CD4-positive, alpha-beta memory T cell (primary cell): ENCODE results near the gene SMC2. TPM values are rescaled to one million over a fixed set of nuclear protein-coding genes. Genes with fewer than 3 reads are reported as not detected.

ENCODE experiments used
- CTCF ChIA-PET: fragments of 350-600 bp; sonication (Branson Sonifier 250); formaldehyde crosslinking; loops from one replicate; lab custom pipeline; 2021; ENCODE audit warnings: inconsistent platforms; ENCODE audit not compliant: partially characterized antibody; lab: Charles Lee
- POLR2A ChIA-PET: fragments of 350-600 bp; sonication (Branson Sonifier 250); formaldehyde crosslinking; loops from one replicate; lab custom pipeline; 2021; ENCODE audit not compliant: partially characterized antibody; lab: Charles Lee
- DNase-seq, 5 donors: peaks; one replicate each; pipeline versions ENCODE4 v3.0.0 to v3.0.0-alpha.2; 2020 to 2022; ENCODE audit warnings: mixed read lengths in 1 of 5
- H3K27ac ChIP-seq: one replicate; pipeline ENCODE4 v1.7.0; 2013; ENCODE audit warnings: low read depth, low read length
- H3K27me3 ChIP-seq: 2 replicates; pipeline ENCODE4 v1.7.0; 2013; ENCODE audit warnings: mild to moderate bottlenecking, low read length, moderate library complexity; ENCODE audit not compliant: insufficient read depth
- H3K36me3 ChIP-seq: 2 replicates; pipeline ENCODE4 v1.7.0; 2013; ENCODE audit warnings: mild to moderate bottlenecking, low read length, moderate library complexity; ENCODE audit not compliant: insufficient read depth
- H3K4me1 ChIP-seq: 2 replicates; pipeline ENCODE4 v1.7.0; 2013; ENCODE audit warnings: mild to moderate bottlenecking, low read length, moderate library complexity; ENCODE audit not compliant: insufficient read depth
- H3K4me3 ChIP-seq, 2 donors: one replicate each; pipeline ENCODE4 v1.7.0; 2013; ENCODE audit warnings: low read length in 2 of 2, mild to moderate bottlenecking in 1 of 2
- H3K9me3 ChIP-seq, 2 donors: one replicate each; pipeline ENCODE4 v1.7.0; 2013; ENCODE audit warnings: low read length in 2 of 2, control low read depth in 1 of 2; ENCODE audit not compliant: control insufficient read depth in 1 of 2
- H3K27ac Mint-ChIP-seq, 7 donors: one replicate each; pipeline ENCODE4 v1.8.0; 2020 to 2021; ENCODE audit warnings: mixed read lengths in 7 of 7, mild to moderate bottlenecking in 6 of 7, inconsistent platforms in 3 of 7, moderate library complexity in 3 of 7
- H3K27me3 Mint-ChIP-seq, 2 donors: one replicate each; pipeline ENCODE4 v1.8.0; 2020 to 2021; ENCODE audit warnings: mixed read lengths in 2 of 2
- H3K36me3 Mint-ChIP-seq, 2 donors: one replicate each; pipeline ENCODE4 v1.8.0; 2020 to 2021; ENCODE audit warnings: mixed read lengths in 2 of 2, inconsistent platforms in 1 of 2, mild to moderate bottlenecking in 1 of 2
- H3K4me1 Mint-ChIP-seq, 4 donors: one replicate each; pipeline ENCODE4 v1.8.0; 2020 to 2021; ENCODE audit warnings: mixed read lengths in 4 of 4, mild to moderate bottlenecking in 1 of 4
- H3K4me3 Mint-ChIP-seq, 8 donors: one replicate each; pipeline ENCODE4 v1.8.0; 2020 to 2021; ENCODE audit warnings: mixed read lengths in 8 of 8, mild to moderate bottlenecking in 7 of 8, moderate library complexity in 6 of 8, inconsistent platforms in 3 of 8
- H3K9me3 Mint-ChIP-seq, 8 donors: one replicate each; pipeline ENCODE4 v1.8.0; 2020 to 2021; ENCODE audit warnings: mixed read lengths in 8 of 8, mild to moderate bottlenecking in 5 of 8, inconsistent platforms in 3 of 8, moderate library complexity in 1 of 8
- intact Hi-C: fragments of 100-400 bp; cut with micrococcal nuclease; formaldehyde crosslinking; loops from one replicate; pipeline ENCODE4 v1.15.1; 2023
- polyA plus RNA-seq, 2 donors: library from polyadenylated mRNA; unstranded; fragments of 300-500 nt; fragmentation: Illumina TruSeq; gene quantifications; one replicate each; pipeline ENCODE4 v1.2.3, GENCODE V29; 2021
- total RNA-seq, 2 experiments: library from RNA; stranded (reverse); gene quantifications; one replicate each; pipeline ENCODE4 v1.2.3, GENCODE V29; 2021

SMC2 gene
- total and polyA plus RNA-seq, 4 experiments from 2014 or later: 3.5 to 10.4 (median 9.9) TPM

DNA sequence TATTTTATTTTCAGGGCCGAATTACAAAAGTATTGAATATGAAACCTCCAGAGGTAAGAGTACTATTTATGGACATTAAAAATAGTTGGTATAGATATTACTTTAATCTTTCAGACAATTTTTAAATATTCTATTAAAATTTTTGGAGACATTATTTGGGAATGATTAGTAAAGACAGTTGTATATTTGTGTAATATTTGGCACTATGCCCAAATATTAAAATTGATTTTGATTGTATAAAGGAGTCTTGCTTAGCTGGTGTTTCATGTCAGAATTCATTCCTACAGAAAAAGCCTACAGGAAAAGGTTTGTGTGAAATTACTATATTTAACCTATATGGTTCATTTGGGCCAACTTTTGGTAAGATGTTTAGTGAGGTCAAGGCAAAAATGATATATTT lies 5.5 kb downstream of the SMC2 start:
- Histone ChIP-seq H3K27ac (no peak overlapping the region), H3K27me3 (no peaks in the 10 kb centered on the region), H3K4me3 (no peak overlapping the region), H3K36me3 (peaks cover 8% of the 10 kb centered on the region), H3K9me3 (no peaks in the 10 kb centered on the region), H3K4me1 (peaks cover 10% of the 10 kb centered on the region)
- H3K9me3 Mint-ChIP-seq: no peaks in the 10 kb centered on the region
- POLR2A ChIA-PET: no interaction called here
- no peak overlapping the region for H3K4me3 Mint-ChIP-seq
- H3K4me1 Mint-ChIP-seq: peaks cover 8 to 20% (median 13%) of the 10 kb centered on the region in 4 donors
- H3K27ac Mint-ChIP-seq: no peak overlapping the region
- intact Hi-C loops: no loop called here
- CTCF ChIA-PET: interaction anchor here (2.4 kb wide), 1 partner anchor 10 kb away, joined by 6 read pairs; no protein-coding TSS in a partner anchor
- no peaks in the 10 kb centered on the region for H3K27me3 Mint-ChIP-seq
- DNase-seq: no peak
- H3K36me3 Mint-ChIP-seq: peaks cover 29 to 33% of the 10 kb centered on the region in 2 donors

DNA sequence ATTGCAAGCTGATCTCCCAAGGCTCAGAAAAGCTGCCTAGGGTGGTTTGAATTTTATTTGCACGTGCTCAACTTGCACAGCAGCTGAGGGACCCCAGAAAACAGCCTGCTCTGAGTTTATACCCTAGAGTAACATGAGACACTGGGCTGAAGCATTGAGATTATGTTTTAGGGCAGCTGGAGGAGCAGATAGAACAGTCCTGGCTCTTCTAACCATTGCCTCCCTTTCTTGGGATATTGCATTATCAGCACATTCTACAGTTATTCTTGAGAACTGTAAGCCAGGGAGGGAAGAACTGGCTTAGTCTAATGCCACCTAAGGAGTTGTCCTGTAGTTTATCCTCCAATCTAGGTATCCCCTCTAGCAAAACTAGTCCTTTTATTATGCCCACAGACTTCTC lies 10.3 kb downstream of the SMC2 start:
- Histone ChIP-seq H3K27me3 (no peaks in the 10 kb centered on the region), H3K4me3 (no peak overlapping the region), H3K27ac (no peak overlapping the region), H3K9me3 (no peaks in the 10 kb centered on the region), H3K4me1 (no peaks in the 10 kb centered on the region), H3K36me3 (peaks cover 18% of the 10 kb centered on the region)
- DNase-seq: no peak
- Mint-ChIP-seq H3K36me3 (peaks cover 51 to 56% of the 10 kb centered on the region in 2 donors), H3K27ac (no peak overlapping the region), H3K4me1 (no peaks in the 10 kb centered on the region), H3K4me3 (no peak overlapping the region), H3K9me3 (no peaks in the 10 kb centered on the region), H3K27me3 (no peaks in the 10 kb centered on the region)
- CTCF ChIA-PET: no interaction called here
- intact Hi-C loops: no loop called here
- POLR2A ChIA-PET: interaction anchor here (1.5 kb wide), 1 partner anchor 11 kb away, joined by 4 read pairs; the partner anchor contains the start of gene SMC2

- POLR2A ChIA-PET: no interaction called here
- no peak for DNase-seq
- Mint-ChIP-seq H3K27me3 (no peaks in the 10 kb centered on the region), H3K4me3 (no peak overlapping the region), H3K27ac (no peak overlapping the region), H3K4me1 (peaks cover 0 to 2% (median 0%) of the 10 kb centered on the region in 4 donors), H3K9me3 (no peaks in the 10 kb centered on the region), H3K36me3 (peaks cover 40 to 56% of the 10 kb centered on the region in 2 donors)
- intact Hi-C loops: no loop called here
- Histone ChIP-seq H3K27ac (no peak overlapping the region), H3K27me3 (no peaks in the 10 kb centered on the region), H3K4me3 (no peak overlapping the region), H3K4me1 (no peaks in the 10 kb centered on the region), H3K36me3 (peaks cover 12% of the 10 kb centered on the region), H3K9me3 (no peaks in the 10 kb centered on the region)
- CTCF ChIA-PET: interaction anchor here (1.5 kb wide), 1 partner anchor 17 kb away, joined by 3 read pairs; no protein-coding TSS in a partner anchor
Observed at GRCh38 chr9:104107799-104108198, 13.7 kb downstream of the SMC2 start.

- H3K36me3 Mint-ChIP-seq: peaks cover 35 to 54% of the 10 kb centered on the region in 2 donors
- Histone ChIP-seq H3K27ac (no peak overlapping the region), H3K27me3 (no peaks in the 10 kb centered on the region), H3K9me3 (no peaks in the 10 kb centered on the region), H3K36me3 (peaks cover 10% of the 10 kb centered on the region), H3K4me3 (no peak overlapping the region), H3K4me1 (no peaks in the 10 kb centered on the region)
- no peaks in the 10 kb centered on the region for H3K9me3 Mint-ChIP-seq
- DNase-seq: no peak
- intact Hi-C loops: no loop called here
- peaks cover 0 to 2% (median 0%) of the 10 kb centered on the region in 4 donors for H3K4me1 Mint-ChIP-seq
- H3K27ac Mint-ChIP-seq: no peak overlapping the region
- no peaks in the 10 kb centered on the region for H3K27me3 Mint-ChIP-seq
- no peak overlapping the region for H3K4me3 Mint-ChIP-seq
- POLR2A ChIA-PET: no interaction called here
- CTCF ChIA-PET: interaction anchor here (1.5 kb wide), 1 partner anchor 17 kb away, joined by 3 read pairs; no protein-coding TSS in a partner anchor
Observed at GRCh38 chr9:104108315-104108714, 14.2 kb downstream of the SMC2 start.

DNA sequence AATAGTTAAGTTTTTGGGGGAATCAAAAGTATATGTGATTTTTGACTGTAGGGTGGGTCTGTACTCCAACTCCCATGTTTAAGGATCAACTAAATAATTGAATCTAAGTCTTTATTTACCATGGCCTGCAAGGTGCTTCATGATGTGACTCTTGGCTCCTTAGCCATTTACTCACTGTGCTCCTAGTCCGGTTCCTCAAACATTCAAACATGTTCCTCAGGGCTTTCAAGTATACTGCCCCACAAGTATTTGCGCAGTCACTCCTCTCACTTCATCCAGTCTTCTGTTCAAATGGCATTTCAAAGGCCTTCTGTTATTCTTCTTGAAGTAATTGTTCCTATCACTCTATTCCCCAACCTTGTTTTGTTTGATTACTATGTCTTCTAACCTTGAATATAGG lies 16.4 kb downstream of the SMC2 start:
- Mint-ChIP-seq H3K4me3 (no peak overlapping the region), H3K27me3 (no peaks in the 10 kb centered on the region), H3K9me3 (no peaks in the 10 kb centered on the region), H3K36me3 (peaks cover 28 to 49% of the 10 kb centered on the region in 2 donors), H3K27ac (no peak overlapping the region), H3K4me1 (peaks cover 0 to 2% (median 0%) of the 10 kb centered on the region in 4 donors)
- no peaks in the 10 kb centered on the region for H3K4me1 ChIP-seq
- peaks cover 5% of the 10 kb centered on the region for H3K36me3 ChIP-seq
- ChIA-PET CTCF (interaction anchor here (0.6 kb wide), 1 partner anchor 39 kb away, joined by 3 read pairs; no protein-coding TSS in a partner anchor), POLR2A (no interaction called here)
- no peak overlapping the region for H3K27ac ChIP-seq
- DNase-seq: no peak
- H3K4me3 ChIP-seq: no peak overlapping the region
- no peaks in the 10 kb centered on the region for H3K27me3 ChIP-seq
- intact Hi-C loops: no loop called here
- H3K9me3 ChIP-seq: no peaks in the 10 kb centered on the region

DNA sequence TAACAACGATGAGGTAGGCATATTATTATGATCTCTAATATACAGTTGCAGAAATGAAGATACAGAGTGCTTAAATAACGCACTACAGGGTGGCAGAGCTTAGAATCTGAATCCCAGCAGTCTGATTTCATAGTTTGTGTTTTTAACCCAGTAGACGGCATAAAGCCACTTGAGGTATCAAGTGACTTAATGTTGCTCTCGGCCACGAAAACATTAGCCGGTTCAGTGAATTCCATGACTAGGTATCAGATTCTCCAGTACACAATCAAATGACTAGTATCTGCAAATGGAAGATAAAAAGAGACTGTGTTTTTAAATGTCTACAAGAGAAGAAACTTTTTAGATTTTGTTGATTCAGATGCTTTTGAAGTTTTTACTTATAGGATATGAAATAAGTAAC lies 24.8 kb downstream of the SMC2 start:
- H3K4me3 Mint-ChIP-seq: no peak overlapping the region
- no peak overlapping the region for H3K4me3 ChIP-seq
- no peaks in the 10 kb centered on the region for H3K9me3 ChIP-seq
- H3K27ac Mint-ChIP-seq: no peak overlapping the region
- no peaks in the 10 kb centered on the region for H3K9me3 Mint-ChIP-seq
- no peaks in the 10 kb centered on the region for H3K4me1 Mint-ChIP-seq
- CTCF ChIA-PET: no interaction called here
- H3K27me3 Mint-ChIP-seq: no peaks in the 10 kb centered on the region
- H3K36me3 ChIP-seq: peaks cover 3% of the 10 kb centered on the region
- POLR2A ChIA-PET: no interaction called here
- DNase-seq: no peak
- H3K27ac ChIP-seq: no peak overlapping the region
- H3K27me3 ChIP-seq: no peaks in the 10 kb centered on the region
- intact Hi-C loops: no loop called here
- peaks cover 56 to 65% of the 10 kb centered on the region in 2 donors for H3K36me3 Mint-ChIP-seq
- no peaks in the 10 kb centered on the region for H3K4me1 ChIP-seq

- intact Hi-C loops: no loop called here
- CTCF ChIA-PET: no interaction called here
- Mint-ChIP-seq H3K36me3 (peaks cover 61% of the 10 kb centered on the region in 2 donors), H3K4me3 (no peak overlapping the region), H3K9me3 (no peaks in the 10 kb centered on the region), H3K27me3 (no peaks in the 10 kb centered on the region), H3K4me1 (no peaks in the 10 kb centered on the region), H3K27ac (peak overlapping the region in 1 of 7 donors; percentile 49)
- H3K4me1 ChIP-seq: no peaks in the 10 kb centered on the region
- DNase-seq: no peak
- no peaks in the 10 kb centered on the region for H3K27me3 ChIP-seq
- H3K27ac ChIP-seq: no peak overlapping the region
- no peaks in the 10 kb centered on the region for H3K9me3 ChIP-seq
- POLR2A ChIA-PET: no interaction called here
- H3K36me3 ChIP-seq: peaks cover 3% of the 10 kb centered on the region
- H3K4me3 ChIP-seq: no peak overlapping the region
Observed at GRCh38 chr9:104121022-104121421, 26.9 kb downstream of the SMC2 start.
